Measurements from ENCODE around the gene POC1A. TPM values are rescaled to one million over a fixed set of nuclear protein-coding genes. Genes with fewer than 3 reads are reported as not detected.

POC1A gene
- total and polyA plus RNA-seq, 10 of the 15 experiments (the other 5 are each of a cell fraction or from before 2014, with no cell fraction given): 8.5 to 49.8 (median 23.5) TPM

DNA sequence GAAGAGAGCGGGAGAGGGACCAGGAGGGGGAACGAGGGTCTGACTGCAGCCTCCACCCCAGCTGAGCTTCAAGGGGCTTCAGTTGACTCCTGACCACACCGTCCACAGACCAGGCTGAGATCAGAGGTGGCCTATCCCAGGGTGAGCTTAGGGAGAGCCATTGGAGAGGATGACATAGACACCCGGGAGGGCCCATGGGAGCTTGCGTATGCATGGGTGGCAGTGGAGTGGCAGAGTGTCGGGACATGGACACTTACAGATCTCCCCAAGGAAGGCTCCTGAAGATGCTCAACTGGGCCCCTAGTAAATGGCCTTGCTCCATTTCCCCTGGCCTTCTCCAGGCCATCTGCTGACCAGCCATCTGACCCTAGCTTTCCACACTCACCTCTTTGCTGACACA is 31.1 kb upstream of the POC1A start:
- intact Hi-C loops (cut with micrococcal nuclease; ENCODE audit: unreplicated experiment): no loop called here
- WGBS (ENCODE audit: insufficient coverage, insufficient replicate concordance, low lambda C conversion rate, missing lambda C conversion rate): 58% methylated on average over 6 of the region's 6 CpGs
- in situ Hi-C loops (cut with MboI): no loop called here
- Histone ChIP-seq H3K4me3 (no peak overlapping the region), H3K79me2 (ENCODE audit: control insufficient read depth, insufficient read depth, low read length) (no peaks in the 10 kb centered on the region), H3K4me2 (ENCODE audit: control insufficient read depth, insufficient read depth) (no peak overlapping the region), H3K9ac (ENCODE audit: control insufficient read depth, insufficient read depth, low read length) (no peak overlapping the region), H3K36me3 (ENCODE audit: control insufficient read depth in 2 of 2, insufficient read depth in 2 of 2, low read length in 1 of 2) (no peaks in the 10 kb centered on the region), H3K4me1 (ENCODE audit: control insufficient read depth, insufficient read depth, low read length) (no peaks in the 10 kb centered on the region), H3K27me3 (replicated peaks in 1 of 2; ENCODE audit: control insufficient read depth in 2 of 2, insufficient read depth in 2 of 2, low read length in 1 of 2) (no peaks in the 10 kb centered on the region), H4K20me1 (ENCODE audit: control insufficient read depth, insufficient read depth) (no peaks in the 10 kb centered on the region), H3K9me3 (replicated peaks; ENCODE audit: control insufficient read depth, insufficient read depth, low read length) (no peaks in the 10 kb centered on the region), H2AFZ (ENCODE audit: control insufficient read depth, low read depth, low read length) (no peak overlapping the region), H3K27ac (ENCODE audit: control insufficient read depth, insufficient read depth) (no peak overlapping the region)
- no TSS peak for BruUV-seq (replicated peaks)
- no peak for DNase-seq (ENCODE audit: low read depth, low spot score)
- no peak for ATAC-seq
- ChIA-PET RAD21 (ENCODE audit: unreplicated experiment) (no interaction called here), CTCF (no interaction called here), POLR2A (no interaction called here), SMC1A (ENCODE audit: uncharacterized antibody, unreplicated experiment) (no interaction called here)
- TF ChIP-seq SMAD1 (IDR thresholded peaks at IDR 0.05; ENCODE audit: low read depth, partially characterized antibody): no peak
- TF ChIP-seq, protein P1, sequence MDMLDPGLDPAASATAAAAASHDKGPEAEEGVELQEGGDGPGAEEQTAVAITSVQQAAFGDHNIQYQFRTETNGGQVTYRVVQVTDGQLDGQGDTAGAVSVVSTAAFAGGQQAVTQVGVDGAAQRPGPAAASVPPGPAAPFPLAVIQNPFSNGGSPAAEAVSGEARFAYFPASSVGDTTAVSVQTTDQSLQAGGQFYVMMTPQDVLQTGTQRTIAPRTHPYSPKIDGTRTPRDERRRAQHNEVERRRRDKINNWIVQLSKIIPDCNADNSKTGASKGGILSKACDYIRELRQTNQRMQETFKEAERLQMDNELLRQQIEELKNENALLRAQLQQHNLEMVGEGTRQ (IDR thresholded peaks at IDR 0.05; ENCODE audit: borderline replicate concordance, low read depth, low read length): no peak
- TF ChIP-seq ETV6 (conservative IDR thresholded peaks at IDR 0.05 in 1 of 2, IDR thresholded peaks at IDR 0.05 in 1 of 2; ENCODE audit: borderline replicate concordance in 1 of 2, low read depth in 1 of 2): no peak
- no peak for TF ChIP-seq HDAC2 (IDR thresholded peaks at IDR 0.05)
- TF ChIP-seq SPI1 (IDR thresholded peaks at IDR 0.05; ENCODE audit: borderline replicate concordance, insufficient read depth, low read depth, low read length): no peak
- no peak for TF ChIP-seq NFYB (IDR thresholded peaks at IDR 0.05; ENCODE audit: insufficient read depth, low read depth, low read length)
- TF ChIP-seq TCF7 (IDR thresholded peaks at IDR 0.05; ENCODE audit: borderline replicate concordance): no peak
- TF ChIP-seq, protein P2, sequence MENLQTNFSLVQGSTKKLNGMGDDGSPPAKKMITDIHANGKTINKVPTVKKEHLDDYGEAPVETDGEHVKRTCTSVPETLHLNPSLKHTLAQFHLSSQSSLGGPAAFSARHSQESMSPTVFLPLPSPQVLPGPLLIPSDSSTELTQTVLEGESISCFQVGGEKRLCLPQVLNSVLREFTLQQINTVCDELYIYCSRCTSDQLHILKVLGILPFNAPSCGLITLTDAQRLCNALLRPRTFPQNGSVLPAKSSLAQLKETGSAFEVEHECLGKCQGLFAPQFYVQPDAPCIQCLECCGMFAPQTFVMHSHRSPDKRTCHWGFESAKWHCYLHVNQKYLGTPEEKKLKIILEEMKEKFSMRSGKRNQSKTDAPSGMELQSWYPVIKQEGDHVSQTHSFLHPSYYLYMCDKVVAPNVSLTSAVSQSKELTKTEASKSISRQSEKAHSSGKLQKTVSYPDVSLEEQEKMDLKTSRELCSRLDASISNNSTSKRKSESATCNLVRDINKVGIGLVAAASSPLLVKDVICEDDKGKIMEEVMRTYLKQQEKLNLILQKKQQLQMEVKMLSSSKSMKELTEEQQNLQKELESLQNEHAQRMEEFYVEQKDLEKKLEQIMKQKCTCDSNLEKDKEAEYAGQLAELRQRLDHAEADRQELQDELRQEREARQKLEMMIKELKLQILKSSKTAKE (IDR thresholded peaks at IDR 0.05; ENCODE audit: low read depth, poor library complexity, severe bottlenecking): no peak
- no peak for TF ChIP-seq TCF12 (IDR thresholded peaks at IDR 0.05; ENCODE audit: low read depth, low read length)
- TF ChIP-seq BHLHE40 (IDR thresholded peaks at IDR 0.05; ENCODE audit: borderline replicate concordance in 1 of 2, low read depth in 2 of 2, low read length in 1 of 2): no peak
- TF ChIP-seq EZH2 (IDR thresholded peaks at IDR 0.05; ENCODE audit: borderline replicate concordance, control insufficient read depth, low read depth, low read length): no peak
- TF ChIP-seq CEBPB (IDR thresholded peaks at IDR 0.05; ENCODE audit: borderline replicate concordance in 1 of 2, low read depth in 2 of 2, low read length in 2 of 2): no peak
- TF ChIP-seq LARP7 (IDR thresholded peaks at IDR 0.05): no peak
- TF ChIP-seq ZNF274 (IDR thresholded peaks at IDR 0.05; ENCODE audit: insufficient read depth, insufficient read length): no peak
- TF ChIP-seq, protein P3, sequence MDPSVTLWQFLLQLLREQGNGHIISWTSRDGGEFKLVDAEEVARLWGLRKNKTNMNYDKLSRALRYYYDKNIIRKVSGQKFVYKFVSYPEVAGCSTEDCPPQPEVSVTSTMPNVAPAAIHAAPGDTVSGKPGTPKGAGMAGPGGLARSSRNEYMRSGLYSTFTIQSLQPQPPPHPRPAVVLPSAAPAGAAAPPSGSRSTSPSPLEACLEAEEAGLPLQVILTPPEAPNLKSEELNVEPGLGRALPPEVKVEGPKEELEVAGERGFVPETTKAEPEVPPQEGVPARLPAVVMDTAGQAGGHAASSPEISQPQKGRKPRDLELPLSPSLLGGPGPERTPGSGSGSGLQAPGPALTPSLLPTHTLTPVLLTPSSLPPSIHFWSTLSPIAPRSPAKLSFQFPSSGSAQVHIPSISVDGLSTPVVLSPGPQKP (IDR thresholded peaks at IDR 0.05; ENCODE audit: low read depth, low read length): no peak
- no peak for TF ChIP-seq RB1 (IDR thresholded peaks at IDR 0.05; ENCODE audit: borderline replicate concordance)
- TF ChIP-seq, protein P4, sequence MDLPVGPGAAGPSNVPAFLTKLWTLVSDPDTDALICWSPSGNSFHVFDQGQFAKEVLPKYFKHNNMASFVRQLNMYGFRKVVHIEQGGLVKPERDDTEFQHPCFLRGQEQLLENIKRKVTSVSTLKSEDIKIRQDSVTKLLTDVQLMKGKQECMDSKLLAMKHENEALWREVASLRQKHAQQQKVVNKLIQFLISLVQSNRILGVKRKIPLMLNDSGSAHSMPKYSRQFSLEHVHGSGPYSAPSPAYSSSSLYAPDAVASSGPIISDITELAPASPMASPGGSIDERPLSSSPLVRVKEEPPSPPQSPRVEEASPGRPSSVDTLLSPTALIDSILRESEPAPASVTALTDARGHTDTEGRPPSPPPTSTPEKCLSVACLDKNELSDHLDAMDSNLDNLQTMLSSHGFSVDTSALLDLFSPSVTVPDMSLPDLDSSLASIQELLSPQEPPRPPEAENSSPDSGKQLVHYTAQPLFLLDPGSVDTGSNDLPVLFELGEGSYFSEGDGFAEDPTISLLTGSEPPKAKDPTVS (IDR thresholded peaks at IDR 0.05; ENCODE audit: low read depth, low read length): no peak
- TF ChIP-seq POLR2A (IDR thresholded peaks at IDR 0.05; ENCODE audit: low read depth, low read length): no peak
- no peak for TF ChIP-seq RCOR1 (conservative IDR thresholded peaks at IDR 0.05; ENCODE audit: low read depth, low read length)
- no peak for FAIRE-seq

Data from GM12878 (cell line).